Skeletal muscle tissue (tissue), 4 donors: ENCODE data around the gene CTNNB1. TPM values are rescaled to one million over a fixed set of nuclear protein-coding genes. Genes with fewer than 3 reads are reported as not detected.

Experiments
- H3K27ac ChIP-seq: one replicate; pipeline ENCODE4 v1.7.0; 2013; ENCODE audit warnings: mild to moderate bottlenecking, low read depth, low read length, inconsistent platforms
- H3K27me3 ChIP-seq, 3 donors: one replicate each; pipeline ENCODE4 v1.7.0; 2013; ENCODE audit warnings: low read length in 3 of 3; ENCODE audit not compliant: control insufficient read depth in 3 of 3, insufficient read depth in 3 of 3
- H3K36me3 ChIP-seq, 3 donors: one replicate each; pipeline ENCODE4 v1.7.0; 2013; ENCODE audit warnings: low read length in 3 of 3; ENCODE audit not compliant: control insufficient read depth in 3 of 3, insufficient read depth in 3 of 3
- H3K4me1 ChIP-seq, 3 donors: one replicate each; pipeline ENCODE4 v1.7.0; 2013; ENCODE audit warnings: low read length in 3 of 3, mild to moderate bottlenecking in 3 of 3; ENCODE audit not compliant: control insufficient read depth in 3 of 3, insufficient read depth in 3 of 3
- H3K4me3 ChIP-seq, 3 donors: one replicate each; pipeline ENCODE4 v1.7.0; 2013; ENCODE audit warnings: low read length in 3 of 3
- H3K9ac ChIP-seq, 3 donors: one replicate each; pipeline ENCODE4 v1.7.0; 2013; ENCODE audit warnings: low read length in 3 of 3, mild to moderate bottlenecking in 3 of 3, moderate library complexity in 2 of 3, low read depth in 1 of 3
- H3K9me3 ChIP-seq, 3 donors: one replicate each; pipeline ENCODE4 v1.7.0; 2013; ENCODE audit warnings: low read length in 3 of 3; ENCODE audit not compliant: control insufficient read depth in 3 of 3
- total RNA-seq: library from RNA; depleted of rRNA; stranded (reverse); fragments of >200 nt; gene quantifications from one replicate; pipeline ENCODE4 v1.2.3, GENCODE V29; 2014
- donor health status: Osteomylitis.

CTNNB1 gene
- total RNA-seq, 1 donor from 2014 or later = 1,044 TPM

DNA sequence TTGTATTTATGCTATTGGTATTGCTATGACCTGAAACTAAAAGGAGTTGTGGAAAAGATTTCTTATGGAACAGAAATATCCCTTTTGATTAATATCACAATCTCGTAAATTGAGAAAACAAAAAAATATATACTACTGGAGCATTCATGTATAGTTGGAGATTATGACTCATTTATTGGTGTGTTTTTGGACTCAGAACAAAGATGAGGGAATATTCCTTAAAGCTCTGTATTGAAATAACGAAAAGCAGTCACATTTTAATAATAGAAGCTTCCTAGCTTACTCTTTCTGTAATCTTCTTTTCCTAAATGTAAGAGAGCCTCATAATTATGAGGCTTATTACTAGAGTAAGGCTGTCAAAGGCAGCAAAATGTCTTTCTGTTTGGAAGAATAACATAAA lies 14.3 kb downstream of the CTNNB1 start:
- no peaks in the 10 kb centered on the region for H3K9me3 ChIP-seq
- no peaks in the 10 kb centered on the region for H3K27me3 ChIP-seq
- no peaks in the 10 kb centered on the region for H3K36me3 ChIP-seq
- no peak overlapping the region for H3K27ac ChIP-seq
- no peak overlapping the region for H3K4me3 ChIP-seq
- H3K4me1 ChIP-seq = peaks cover 5 to 33% (median 13%) of the 10 kb centered on the region in 3 donors
- H3K9ac ChIP-seq = no peak overlapping the region

DNA sequence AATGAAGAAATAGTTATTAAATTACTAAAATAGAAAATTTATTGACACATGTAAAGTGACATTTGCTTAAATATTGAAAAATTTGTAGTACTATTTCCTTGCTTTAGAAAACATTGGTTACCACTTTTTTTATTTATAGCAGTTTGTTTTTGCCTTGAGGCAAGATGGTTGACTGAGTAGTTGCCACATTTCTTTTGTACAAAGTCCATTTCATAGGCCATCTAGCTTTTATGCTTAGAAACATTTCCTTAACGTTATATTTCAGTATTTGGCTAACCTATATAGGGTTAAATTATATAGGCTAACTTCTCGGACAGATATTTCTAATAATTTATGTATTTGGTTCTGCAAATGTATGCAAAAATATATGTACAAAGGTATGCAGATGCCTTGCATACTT lies 17.1 kb downstream of the CTNNB1 start:
- Histone ChIP-seq H3K9me3 (no peaks in the 10 kb centered on the region), H3K27ac (no peak overlapping the region)

DNA sequence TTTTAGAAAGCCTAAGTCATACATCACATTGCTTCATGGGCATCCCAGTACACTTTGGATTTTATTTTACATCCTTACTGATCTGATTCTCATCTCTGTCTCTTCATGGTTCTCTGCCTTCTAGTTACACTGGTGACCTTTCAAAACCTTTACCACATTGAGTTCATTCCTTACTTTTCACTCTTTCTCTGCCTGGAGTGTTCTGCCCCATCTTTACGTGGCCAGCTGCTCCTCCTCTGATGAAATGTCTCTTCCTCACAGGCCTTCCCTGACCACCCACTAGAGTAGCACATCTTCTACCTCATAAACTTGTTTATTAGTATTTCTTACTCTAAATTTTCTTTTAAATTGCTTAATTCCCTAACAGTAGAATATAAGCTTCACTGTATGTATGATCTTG lies 17.7 kb downstream of the CTNNB1 start:
- Histone ChIP-seq H3K4me3 (no peak overlapping the region), H3K27ac (no peak overlapping the region), H3K27me3 (no peaks in the 10 kb centered on the region), H3K9ac (no peak overlapping the region), H3K36me3 (no peaks in the 10 kb centered on the region), H3K9me3 (no peaks in the 10 kb centered on the region), H3K4me1 (peaks cover 4 to 42% (median 16%) of the 10 kb centered on the region in 3 donors)

More for the DNA sequence above, 17.1 kb downstream of the CTNNB1 start:
- Histone ChIP-seq H3K4me3 (no peak overlapping the region), H3K36me3 (no peaks in the 10 kb centered on the region), H3K27me3 (no peaks in the 10 kb centered on the region), H3K9ac (no peak overlapping the region), H3K4me1 (peaks cover 3 to 37% (median 14%) of the 10 kb centered on the region in 3 donors)

DNA sequence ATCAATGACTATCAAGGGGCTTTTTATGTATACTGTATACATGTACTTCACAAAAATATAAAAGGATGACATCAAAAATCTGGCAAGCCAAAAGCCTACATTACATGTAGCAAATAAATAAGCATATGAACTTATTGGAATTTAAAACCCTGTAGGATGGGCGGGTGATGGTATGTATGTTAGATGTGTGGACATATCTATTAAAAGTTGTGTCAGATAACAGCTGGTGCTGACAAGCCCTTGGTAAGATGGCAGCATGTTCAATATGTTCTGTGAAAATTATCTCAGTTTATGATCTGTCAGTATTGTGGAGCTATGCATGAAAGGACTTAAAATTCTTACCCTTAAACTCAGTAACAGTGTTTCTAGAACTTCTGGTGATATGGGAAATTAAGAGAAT lies 20.1 kb downstream of the CTNNB1 start:
- Histone ChIP-seq H3K9me3 (no peaks in the 10 kb centered on the region), H3K9ac (no peak overlapping the region), H3K4me1 (peaks cover 21 to 51% (median 26%) of the 10 kb centered on the region in 3 donors), H3K36me3 (peaks cover 0 to 4% (median 0%) of the 10 kb centered on the region in 3 donors), H3K4me3 (no peak overlapping the region), H3K27me3 (no peaks in the 10 kb centered on the region), H3K27ac (no peak overlapping the region)

DNA sequence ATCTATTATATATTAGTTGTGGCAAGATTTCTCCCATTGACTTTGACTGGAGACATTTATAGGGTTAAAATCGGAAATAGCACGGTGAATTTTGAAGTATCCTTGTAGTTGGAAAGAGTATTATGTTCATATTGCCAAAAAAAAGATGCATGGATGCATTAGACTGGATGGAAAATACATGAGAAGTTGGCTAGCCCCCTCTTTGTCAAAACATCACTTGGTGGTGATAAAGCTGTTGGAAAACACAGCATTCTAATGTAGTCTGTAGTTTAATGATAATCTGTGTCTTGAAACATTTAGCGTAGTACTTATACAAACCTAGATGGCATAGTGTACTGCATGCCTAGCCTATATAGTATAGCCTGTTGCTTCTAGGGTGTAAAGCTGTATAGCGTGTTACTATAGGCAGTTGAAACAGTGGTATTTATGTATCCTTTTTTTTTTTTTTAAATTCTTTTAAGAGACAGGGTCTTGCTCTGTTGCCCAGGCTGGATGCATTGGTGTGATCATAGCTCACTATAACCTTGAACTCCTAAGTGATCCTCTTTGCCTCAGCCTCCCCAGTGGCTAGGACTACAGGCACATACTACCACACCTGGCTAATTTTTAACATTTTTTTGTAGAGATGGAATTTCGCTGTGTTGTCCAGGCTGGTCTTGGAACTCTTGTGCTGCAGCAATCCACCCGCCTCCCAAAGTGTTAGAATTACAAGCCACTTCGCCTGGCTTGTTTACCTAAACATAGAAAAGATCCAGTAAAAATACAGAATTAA lies 21.8 kb downstream of the CTNNB1 start:
- Histone ChIP-seq H3K9me3 (no peaks in the 10 kb centered on the region), H3K9ac (no peak overlapping the region), H3K4me3 (no peak overlapping the region), H3K27ac (no peak overlapping the region), H3K4me1 (peaks cover 22 to 43% (median 26%) of the 10 kb centered on the region in 3 donors), H3K27me3 (no peaks in the 10 kb centered on the region), H3K36me3 (peaks cover 14 to 21% (median 16%) of the 10 kb centered on the region in 3 donors)

DNA sequence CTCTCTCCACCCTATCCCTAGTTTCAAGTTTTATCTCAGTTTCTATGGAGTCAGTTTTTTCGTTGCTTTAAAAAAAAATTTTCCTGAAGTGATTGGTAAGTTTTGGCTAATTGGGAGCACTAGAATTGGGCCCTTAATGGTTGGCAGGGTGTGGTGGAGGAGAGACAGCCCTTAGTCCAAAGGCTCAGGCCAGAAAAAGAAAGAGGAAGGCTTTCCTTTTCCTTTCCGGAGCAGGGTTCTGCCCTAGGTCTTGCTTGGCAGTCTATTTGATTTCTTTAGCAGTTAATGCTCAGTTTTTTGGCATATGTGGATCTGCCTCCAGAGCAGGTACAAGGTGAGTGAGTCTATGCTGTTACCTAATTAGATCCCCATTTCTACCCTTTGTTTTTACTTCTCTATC lies 22.7 kb downstream of the CTNNB1 start:
- H3K9ac ChIP-seq = no peak overlapping the region
- no peaks in the 10 kb centered on the region for H3K27me3 ChIP-seq
- H3K27ac ChIP-seq = no peak overlapping the region
- H3K36me3 ChIP-seq = peaks cover 16 to 29% (median 19%) of the 10 kb centered on the region in 3 donors
- peaks cover 22 to 35% (median 25%) of the 10 kb centered on the region in 3 donors for H3K4me1 ChIP-seq
- no peak overlapping the region for H3K4me3 ChIP-seq
- H3K9me3 ChIP-seq = no peaks in the 10 kb centered on the region

DNA sequence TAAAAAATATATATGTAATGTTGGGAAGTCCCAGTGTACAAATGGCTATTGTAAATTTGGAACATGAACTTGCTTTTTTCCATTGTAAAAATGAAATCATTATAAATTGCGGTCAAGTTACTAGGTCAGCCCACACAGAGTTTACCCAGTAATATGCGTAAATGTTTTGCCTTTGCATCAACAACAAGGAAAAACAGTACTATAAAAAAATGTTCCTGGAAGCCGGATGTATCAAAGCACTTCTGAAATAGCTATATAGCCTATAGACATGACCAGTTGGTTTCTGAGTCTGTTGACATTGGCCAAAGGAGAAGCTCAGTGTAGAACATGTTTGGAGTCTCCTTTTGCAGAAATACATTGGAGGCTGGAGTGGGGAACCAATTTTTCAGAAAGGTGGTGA lies 23.2 kb downstream of the CTNNB1 start:
- no peak overlapping the region for H3K27ac ChIP-seq
- peaks cover 22 to 35% (median 25%) of the 10 kb centered on the region in 3 donors for H3K4me1 ChIP-seq

DNA sequence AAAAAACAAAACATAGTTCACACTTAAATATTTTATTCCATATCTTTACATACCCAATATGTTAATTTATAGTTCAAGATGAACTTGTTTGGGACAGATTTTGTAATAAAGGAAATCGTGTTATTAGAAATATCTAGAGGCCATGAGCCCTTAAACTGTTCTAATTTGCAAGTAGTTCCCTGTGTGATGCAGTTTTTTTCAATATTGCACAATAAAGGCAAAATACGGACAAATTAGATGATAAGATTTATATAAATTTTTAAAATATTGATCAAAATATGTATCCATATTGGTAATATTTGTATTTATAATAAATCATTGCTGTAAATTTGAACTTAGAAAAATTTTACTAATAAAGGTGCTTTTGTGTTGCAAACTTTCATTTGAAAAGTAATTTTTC lies 23.8 kb downstream of the CTNNB1 start:
- no peak overlapping the region for H3K9ac ChIP-seq
- H3K36me3 ChIP-seq = peaks cover 16 to 40% (median 19%) of the 10 kb centered on the region in 3 donors
- no peaks in the 10 kb centered on the region for H3K27me3 ChIP-seq
- H3K27ac ChIP-seq = no peak overlapping the region
- peaks cover 22 to 32% (median 25%) of the 10 kb centered on the region in 3 donors for H3K4me1 ChIP-seq
- H3K4me3 ChIP-seq = no peak overlapping the region
- no peaks in the 10 kb centered on the region for H3K9me3 ChIP-seq

More for the DNA sequence above, 23.2 kb downstream of the CTNNB1 start:
- H3K4me3 ChIP-seq = no peak overlapping the region
- H3K36me3 ChIP-seq = peaks cover 16 to 34% (median 19%) of the 10 kb centered on the region in 3 donors
- no peaks in the 10 kb centered on the region for H3K9me3 ChIP-seq
- no peaks in the 10 kb centered on the region for H3K27me3 ChIP-seq
- H3K9ac ChIP-seq = no peak overlapping the region

DNA sequence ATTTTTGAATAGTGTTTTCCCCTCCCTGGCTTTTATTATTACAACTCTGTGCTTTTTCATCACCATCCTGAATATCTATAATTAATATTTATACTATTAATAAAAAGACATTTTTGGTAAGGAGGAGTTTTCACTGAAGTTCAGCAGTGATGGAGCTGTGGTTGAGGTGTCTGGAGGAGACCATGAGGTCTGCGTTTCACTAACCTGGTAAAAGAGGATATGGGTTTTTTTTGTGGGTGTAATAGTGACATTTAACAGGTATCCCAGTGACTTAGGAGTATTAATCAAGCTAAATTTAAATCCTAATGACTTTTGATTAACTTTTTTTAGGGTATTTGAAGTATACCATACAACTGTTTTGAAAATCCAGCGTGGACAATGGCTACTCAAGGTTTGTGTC lies 24.4 kb downstream of the CTNNB1 start:
- Histone ChIP-seq H3K4me3 (no peak overlapping the region), H3K9me3 (no peaks in the 10 kb centered on the region), H3K27me3 (no peaks in the 10 kb centered on the region), H3K4me1 (peaks cover 22 to 30% (median 25%) of the 10 kb centered on the region in 3 donors), H3K27ac (peak overlapping the region; percentile 15), H3K36me3 (peaks cover 16 to 43% (median 19%) of the 10 kb centered on the region in 3 donors), H3K9ac (no peak overlapping the region)

DNA sequence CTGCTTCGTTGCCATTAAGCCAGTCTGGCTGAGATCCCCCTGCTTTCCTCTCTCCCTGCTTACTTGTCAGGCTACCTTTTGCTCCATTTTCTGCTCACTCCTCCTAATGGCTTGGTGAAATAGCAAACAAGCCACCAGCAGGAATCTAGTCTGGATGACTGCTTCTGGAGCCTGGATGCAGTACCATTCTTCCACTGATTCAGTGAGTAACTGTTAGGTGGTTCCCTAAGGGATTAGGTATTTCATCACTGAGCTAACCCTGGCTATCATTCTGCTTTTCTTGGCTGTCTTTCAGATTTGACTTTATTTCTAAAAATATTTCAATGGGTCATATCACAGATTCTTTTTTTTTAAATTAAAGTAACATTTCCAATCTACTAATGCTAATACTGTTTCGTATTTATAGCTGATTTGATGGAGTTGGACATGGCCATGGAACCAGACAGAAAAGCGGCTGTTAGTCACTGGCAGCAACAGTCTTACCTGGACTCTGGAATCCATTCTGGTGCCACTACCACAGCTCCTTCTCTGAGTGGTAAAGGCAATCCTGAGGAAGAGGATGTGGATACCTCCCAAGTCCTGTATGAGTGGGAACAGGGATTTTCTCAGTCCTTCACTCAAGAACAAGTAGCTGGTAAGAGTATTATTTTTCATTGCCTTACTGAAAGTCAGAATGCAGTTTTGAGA lies 25.0 kb downstream of the CTNNB1 start:
- H3K9ac ChIP-seq = no peak overlapping the region
- H3K9me3 ChIP-seq = no peaks in the 10 kb centered on the region
- no peaks in the 10 kb centered on the region for H3K27me3 ChIP-seq
- H3K4me3 ChIP-seq = no peak overlapping the region
- peaks cover 22 to 30% (median 24%) of the 10 kb centered on the region in 3 donors for H3K4me1 ChIP-seq
- peak overlapping the region; percentile 15 for H3K27ac ChIP-seq
- H3K36me3 ChIP-seq = peaks cover 16 to 43% (median 19%) of the 10 kb centered on the region in 3 donors
